Putamen (tissue), 1 donor: ENCODE measurements around the gene PUDP.

Experiments used
- DNase-seq: peaks from one replicate; pipeline ENCODE4 v3.0.0-alpha.2; 2016; ENCODE audit warnings: low spot score

PUDP gene

GRCh38 chrX:7146703-7147412, 1.1 kb downstream of the PUDP start:
- peak; percentile 7 for DNase-seq

- DNase-seq = no peak
These were observed 1.8 kb downstream of the PUDP start for GRCh38 chrX:7146020-7146702.

- no peak for DNase-seq
These were observed 2.5 kb downstream of the PUDP start for GRCh38 chrX:7145454-7145853.

- no peak for DNase-seq
These were observed 3.9 kb downstream of the PUDP start for GRCh38 chrX:7143941-7144525.

- DNase-seq = no peak
These were observed 4.9 kb downstream of the PUDP start for GRCh38 chrX:7143076-7143475.

GRCh38 chrX:7139202-7140081, 8.5 kb downstream of the PUDP start:
- no peak for DNase-seq

GRCh38 chrX:7134981-7135380, 13.0 kb downstream of the PUDP start:
- DNase-seq = no peak

GRCh38 chrX:7133050-7133440, 14.9 kb downstream of the PUDP start:
- no peak for DNase-seq

- no peak for DNase-seq
These were observed 15.5 kb downstream of the PUDP start for GRCh38 chrX:7132335-7133049.

- DNase-seq = no peak
These were observed 16.3 kb downstream of the PUDP start for GRCh38 chrX:7131621-7132020.

GRCh38 chrX:7127056-7127455, 20.9 kb downstream of the PUDP start:
- no peak for DNase-seq

GRCh38 chrX:7120878-7121219, 27.1 kb downstream of the PUDP start:
- DNase-seq = no peak

- no peak for DNase-seq
These were observed 27.7 kb downstream of the PUDP start for GRCh38 chrX:7119950-7120877.

GRCh38 chrX:7117587-7117986, 30.4 kb downstream of the PUDP start:
- no peak for DNase-seq

- DNase-seq = no peak
These were observed 31.9 kb downstream of the PUDP start for GRCh38 chrX:7116081-7116480.

- DNase-seq = no peak
These were observed 32.4 kb downstream of the PUDP start for GRCh38 chrX:7115557-7115956.

GRCh38 chrX:7112071-7112470, 35.9 kb downstream of the PUDP start:
- no peak for DNase-seq

GRCh38 chrX:7111518-7111917, 36.4 kb downstream of the PUDP start:
- no peak for DNase-seq

GRCh38 chrX:7110821-7111276, 37.1 kb downstream of the PUDP start:
- DNase-seq = no peak
